HepG2 (cell line): ENCODE measurements around the gene SLC35B4. TPM values are rescaled to one million over a fixed set of nuclear protein-coding genes. Genes with fewer than 3 reads are reported as not detected.

Experiments
- CAMTA2 ChIP-seq: sonication (generic); formaldehyde crosslinking; IDR thresholded peaks from 2 replicates; pipeline ENCODE4 v1.4.0; 2020; ENCODE audit warnings: mild to moderate bottlenecking, missing genetic modification reagents, borderline replicate concordance
- CREB1 ChIP-seq, 2 experiments: fragments of 450-650 bp in 1 of 2; IDR thresholded peaks; 2 replicates each; pipeline ENCODE4 v1.6.1; 2016 to 2017; ENCODE audit warnings: control low read depth in 1 of 2, mild to moderate bottlenecking in 1 of 2, missing compliant biosample characterization in 1 of 2, missing genetic modification characterization in 1 of 2
- HNF4A ChIP-seq: sonication (generic); formaldehyde crosslinking; IDR thresholded peaks from 2 replicates; pipeline ENCODE4 v1.4.0; 2020; ENCODE audit warnings: missing genetic modification reagents
- HOXA7 ChIP-seq: sonication (generic); formaldehyde crosslinking; IDR thresholded peaks from 2 replicates; pipeline ENCODE4 v1.8.1; 2022; ENCODE audit warnings: mild to moderate bottlenecking, missing genetic modification reagents, moderate library complexity
- IRF1 ChIP-seq: sonication (generic); formaldehyde crosslinking; IDR thresholded peaks from 2 replicates; pipeline ENCODE4 v1.4.0; 2020; ENCODE audit warnings: low read depth, mild to moderate bottlenecking, missing genetic modification reagents
- IRF9 ChIP-seq: sonication (generic); formaldehyde crosslinking; IDR thresholded peaks from 2 replicates; pipeline ENCODE4 v1.8.0; 2022; ENCODE audit warnings: missing genetic modification reagents, mild to moderate bottlenecking, borderline replicate concordance
- KAT2B ChIP-seq: fragments of 150-350 bp; IDR thresholded peaks from 2 replicates; pipeline ENCODE4 v1.6.1; 2014; ENCODE audit warnings: low read depth, low read length, borderline replicate concordance
- KMT2A ChIP-seq: sonication (generic); formaldehyde crosslinking; IDR thresholded peaks from 2 replicates; pipeline ENCODE4 v1.4.0; 2020; ENCODE audit warnings: missing genetic modification reagents
- MED1 ChIP-seq: sonication (generic); formaldehyde crosslinking; IDR thresholded peaks from 2 replicates; pipeline ENCODE4 v1.4.0; 2020; ENCODE audit warnings: missing genetic modification reagents
- PAXIP1 ChIP-seq: sonication (generic); formaldehyde crosslinking; conservative IDR thresholded peaks from 2 replicates; pipeline ENCODE4 v1.4.0; 2020; ENCODE audit warnings: mild to moderate bottlenecking, missing genetic modification reagents, moderate library complexity
- PITX1 ChIP-seq: sonication (generic); formaldehyde crosslinking; IDR thresholded peaks from 2 replicates; pipeline ENCODE4 v1.5.1; 2020; ENCODE audit warnings: mild to moderate bottlenecking, missing genetic modification reagents
- RAD21 ChIP-seq: fragments of 450-650 bp; formaldehyde crosslinking; IDR thresholded peaks from 2 replicates; pipeline ENCODE4 v1.5.0; 2020; ENCODE audit warnings: mild to moderate bottlenecking
- SIX4 ChIP-seq: sonication (generic); formaldehyde crosslinking; IDR thresholded peaks from 2 replicates; pipeline ENCODE4 v1.4.0; 2020; ENCODE audit warnings: missing genetic modification reagents
- SPEN ChIP-seq: sonication (generic); formaldehyde crosslinking; IDR thresholded peaks from 2 replicates; pipeline ENCODE4 v1.5.1; 2020; ENCODE audit warnings: low read depth, mild to moderate bottlenecking, missing genetic modification reagents
- WIZ ChIP-seq: sonication (generic); formaldehyde crosslinking; IDR thresholded peaks from 2 replicates; pipeline ENCODE4 v1.5.1; 2020; ENCODE audit warnings: mild to moderate bottlenecking, missing genetic modification reagents
- ZNF570 ChIP-seq: sonication (generic); formaldehyde crosslinking; IDR thresholded peaks from 2 replicates; pipeline ENCODE4 v1.4.0; 2020; ENCODE audit warnings: mild to moderate bottlenecking, missing genetic modification reagents, borderline replicate concordance
- ZNF607 ChIP-seq: sonication (generic); formaldehyde crosslinking; IDR thresholded peaks from 2 replicates; pipeline ENCODE4 v1.5.1; 2020; ENCODE audit warnings: missing genetic modification reagents, mild to moderate bottlenecking, borderline replicate concordance
- ZNF616 ChIP-seq: sonication (generic); formaldehyde crosslinking; IDR thresholded peaks from 2 replicates; pipeline ENCODE4 v1.5.0; 2020; ENCODE audit warnings: low read depth, mild to moderate bottlenecking, missing genetic modification reagents
- ZNF747 ChIP-seq: sonication (generic); formaldehyde crosslinking; IDR thresholded peaks from 2 replicates; pipeline ENCODE4 v1.8.1; 2023; ENCODE audit warnings: missing genetic modification reagents, mild to moderate bottlenecking, borderline replicate concordance
- polyA plus RNA-seq, 8 experiments: library from polyadenylated mRNA; depleted of rRNA in 3 of 8; stranded (reverse) in 7 of 8; unstranded in 1 of 8; fragments of >200 nt; fragmentation: Illumina TruSeq in 4 of 8; extraction: Trizol in 4 of 8; gene quantifications; 2 replicates each; pipeline versions ENCODE4 v1.2.1 to v1.2.3, GENCODE V29; 2011 to 2016; ENCODE audit warnings: low read depth in 4 of 8, missing spikeins in 1 of 8, mixed read lengths in 1 of 8; ENCODE audit not compliant: insufficient read depth in 1 of 8
- total RNA-seq, 5 experiments: library from RNA; depleted of rRNA; stranded (reverse); fragments of >200 nt; fragmentation: Illumina TruSeq; extraction: Trizol; gene quantifications; 2 replicates each; pipeline ENCODE4 v1.2.3, GENCODE V29; 2016; ENCODE audit warnings: low read depth in 1 of 5
- TF ChIP-seq, protein P1 (sequence below): sonication (generic); formaldehyde crosslinking; IDR thresholded peaks from 2 replicates; pipeline ENCODE4 v1.9.0; 2021; ENCODE audit warnings: missing genetic modification reagents, borderline replicate concordance
- TF ChIP-seq, protein P2 (sequence below): sonication (generic); formaldehyde crosslinking; IDR thresholded peaks from 2 replicates; pipeline ENCODE4 v1.4.0; 2020; ENCODE audit warnings: missing genetic modification reagents

Gene SLC35B4
- total and polyA plus RNA-seq, 2 of the 13 experiments (the other 11 are each of a cell fraction or from before 2014, with no cell fraction given): 17.1 to 17.8 TPM

- no peak for TF ChIP-seq WIZ (CRISPR knock-in tag)
- TF ChIP-seq RAD21 (CRISPR knock-in tag): no peak
- TF ChIP-seq ZNF607: no peak
- no peak for TF ChIP-seq SPEN
- no peak for TF ChIP-seq ZNF570
- no peak for TF ChIP-seq IRF9 (CRISPR knock-in tag)
- no peak for TF ChIP-seq KAT2B
- TF ChIP-seq PAXIP1 (CRISPR knock-in tag): peak; percentile 78
- no peak for TF ChIP-seq KMT2A (CRISPR knock-in tag)
- no peak for TF ChIP-seq ZNF616
- 0 out of 2 replicates have a peak, but pooled peaks have one; percentile 48 for TF ChIP-seq PITX1 (CRISPR knock-in tag)
- TF ChIP-seq, protein P1, sequence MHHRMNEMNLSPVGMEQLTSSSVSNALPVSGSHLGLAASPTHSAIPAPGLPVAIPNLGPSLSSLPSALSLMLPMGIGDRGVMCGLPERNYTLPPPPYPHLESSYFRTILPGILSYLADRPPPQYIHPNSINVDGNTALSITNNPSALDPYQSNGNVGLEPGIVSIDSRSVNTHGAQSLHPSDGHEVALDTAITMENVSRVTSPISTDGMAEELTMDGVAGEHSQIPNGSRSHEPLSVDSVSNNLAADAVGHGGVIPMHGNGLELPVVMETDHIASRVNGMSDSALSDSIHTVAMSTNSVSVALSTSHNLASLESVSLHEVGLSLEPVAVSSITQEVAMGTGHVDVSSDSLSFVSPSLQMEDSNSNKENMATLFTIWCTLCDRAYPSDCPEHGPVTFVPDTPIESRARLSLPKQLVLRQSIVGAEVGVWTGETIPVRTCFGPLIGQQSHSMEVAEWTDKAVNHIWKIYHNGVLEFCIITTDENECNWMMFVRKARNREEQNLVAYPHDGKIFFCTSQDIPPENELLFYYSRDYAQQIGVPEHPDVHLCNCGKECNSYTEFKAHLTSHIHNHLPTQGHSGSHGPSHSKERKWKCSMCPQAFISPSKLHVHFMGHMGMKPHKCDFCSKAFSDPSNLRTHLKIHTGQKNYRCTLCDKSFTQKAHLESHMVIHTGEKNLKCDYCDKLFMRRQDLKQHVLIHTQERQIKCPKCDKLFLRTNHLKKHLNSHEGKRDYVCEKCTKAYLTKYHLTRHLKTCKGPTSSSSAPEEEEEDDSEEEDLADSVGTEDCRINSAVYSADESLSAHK: no peak
- TF ChIP-seq SIX4: no peak
- no peak for TF ChIP-seq ZNF747 (CRISPR knock-in tag)
- no peak for TF ChIP-seq HOXA7
- TF ChIP-seq IRF1: no peak
- TF ChIP-seq CAMTA2 (CRISPR knock-in tag): no peak
- no peak for TF ChIP-seq CREB1 (IDR thresholded peaks at IDR 0.05)
- TF ChIP-seq CREB1 (CRISPR knock-in tag; IDR thresholded peaks at IDR 0.05): peak; percentile 75
- TF ChIP-seq HNF4A (CRISPR knock-in tag): peak; percentile 94
- TF ChIP-seq MED1 (CRISPR knock-in tag): peak; percentile 89
- TF ChIP-seq, protein P2, sequence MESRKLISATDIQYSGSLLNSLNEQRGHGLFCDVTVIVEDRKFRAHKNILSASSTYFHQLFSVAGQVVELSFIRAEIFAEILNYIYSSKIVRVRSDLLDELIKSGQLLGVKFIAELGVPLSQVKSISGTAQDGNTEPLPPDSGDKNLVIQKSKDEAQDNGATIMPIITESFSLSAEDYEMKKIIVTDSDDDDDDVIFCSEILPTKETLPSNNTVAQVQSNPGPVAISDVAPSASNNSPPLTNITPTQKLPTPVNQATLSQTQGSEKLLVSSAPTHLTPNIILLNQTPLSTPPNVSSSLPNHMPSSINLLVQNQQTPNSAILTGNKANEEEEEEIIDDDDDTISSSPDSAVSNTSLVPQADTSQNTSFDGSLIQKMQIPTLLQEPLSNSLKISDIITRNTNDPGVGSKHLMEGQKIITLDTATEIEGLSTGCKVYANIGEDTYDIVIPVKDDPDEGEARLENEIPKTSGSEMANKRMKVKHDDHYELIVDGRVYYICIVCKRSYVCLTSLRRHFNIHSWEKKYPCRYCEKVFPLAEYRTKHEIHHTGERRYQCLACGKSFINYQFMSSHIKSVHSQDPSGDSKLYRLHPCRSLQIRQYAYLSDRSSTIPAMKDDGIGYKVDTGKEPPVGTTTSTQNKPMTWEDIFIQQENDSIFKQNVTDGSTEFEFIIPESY (CRISPR knock-in tag): 0 out of 2 replicates have a peak, but pooled peaks have one; percentile 40
Measured at GRCh38 chr7:134366481-134366880, 49.8 kb upstream of the SLC35B4 start (continued).
